Ascending aorta (tissue), 2 donors: Measurements from ENCODE around the gene ZNF655. TPM values are rescaled to one million over a fixed set of nuclear protein-coding genes. Genes with fewer than 3 reads are reported as not detected.

Experiments used
- DNase-seq, 2 donors: peaks; one replicate each; pipeline ENCODE4 v3.0.0-alpha.2; 2019; ENCODE audit warnings: low spot score in 2 of 2
- H3K27ac ChIP-seq, 2 donors: fragments of 200-600 bp; sonication (generic); one replicate each; pipeline ENCODE4 v1.5.1; 2016 to 2017; ENCODE audit warnings: mild to moderate bottlenecking in 1 of 2
- H3K27me3 ChIP-seq: fragments of 200-600 bp; sonication (generic); one replicate; pipeline ENCODE4 v1.5.1; 2017
- H3K36me3 ChIP-seq, 2 donors: fragments of 200-600 bp; sonication (generic); one replicate each; pipeline ENCODE4 v1.5.1; 2016
- H3K4me1 ChIP-seq, 2 donors: fragments of 200-600 bp; sonication (generic); one replicate each; pipeline ENCODE4 v1.5.1; 2016 to 2017; ENCODE audit warnings: mild to moderate bottlenecking in 1 of 2
- H3K4me3 ChIP-seq, 2 donors: fragments of 200-600 bp; sonication (generic); one replicate each; pipeline ENCODE4 v1.5.1; 2016 to 2017; ENCODE audit warnings: mild to moderate bottlenecking in 1 of 2
- H3K9me3 ChIP-seq, 2 donors: fragments of 200-600 bp; sonication (generic); one replicate each; pipeline ENCODE4 v1.5.1; 2016
- intact Hi-C: fragments of 100-400 bp; cut with DNase I; formaldehyde crosslinking; loops from one replicate; pipeline ENCODE4 v1.15.1; 2023
- total RNA-seq: library from RNA; depleted of rRNA; stranded (reverse); fragments of >200 nt; gene quantifications from one replicate; pipeline ENCODE4 v1.1.0, GENCODE V29; 2016
- TF ChIP-seq, protein P1 (sequence below), 3 experiments: fragments of 200-600 bp in 2 of 3; fragments of 450-650 bp in 1 of 3; sonication (generic) in 2 of 3; IDR thresholded peaks; one replicate each; pipeline ENCODE4 v1.5.1; 2016 to 2019; ENCODE audit warnings: antibody characterized with exemption in 3 of 3, mild to moderate bottlenecking in 1 of 3, moderate library complexity in 1 of 3

Gene ZNF655
- total RNA-seq, 1 donor from 2014 or later: 37.9 TPM

DNA sequence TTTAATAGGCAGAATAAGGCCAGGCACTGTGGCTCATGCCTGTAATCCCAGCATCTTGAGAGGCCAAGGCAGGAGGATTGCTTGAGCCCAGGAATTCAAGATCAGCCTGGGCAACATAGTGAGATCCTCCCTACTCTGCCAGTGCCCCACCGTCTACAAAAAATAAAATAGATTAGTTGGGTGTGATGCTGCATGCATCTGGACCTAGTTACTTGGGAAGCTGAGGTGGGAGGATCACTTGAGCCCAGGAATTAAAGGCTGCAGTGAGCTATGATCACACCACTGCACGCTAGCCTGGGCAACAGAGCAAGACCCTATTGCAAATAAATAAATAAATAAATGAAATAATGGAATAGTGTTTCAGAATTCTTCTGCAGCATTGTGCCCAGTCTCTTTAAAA lies 22.8 kb upstream of the ZNF655 start:
- no peaks in the 10 kb centered on the region for H3K27me3 ChIP-seq
- TF ChIP-seq, protein P1, sequence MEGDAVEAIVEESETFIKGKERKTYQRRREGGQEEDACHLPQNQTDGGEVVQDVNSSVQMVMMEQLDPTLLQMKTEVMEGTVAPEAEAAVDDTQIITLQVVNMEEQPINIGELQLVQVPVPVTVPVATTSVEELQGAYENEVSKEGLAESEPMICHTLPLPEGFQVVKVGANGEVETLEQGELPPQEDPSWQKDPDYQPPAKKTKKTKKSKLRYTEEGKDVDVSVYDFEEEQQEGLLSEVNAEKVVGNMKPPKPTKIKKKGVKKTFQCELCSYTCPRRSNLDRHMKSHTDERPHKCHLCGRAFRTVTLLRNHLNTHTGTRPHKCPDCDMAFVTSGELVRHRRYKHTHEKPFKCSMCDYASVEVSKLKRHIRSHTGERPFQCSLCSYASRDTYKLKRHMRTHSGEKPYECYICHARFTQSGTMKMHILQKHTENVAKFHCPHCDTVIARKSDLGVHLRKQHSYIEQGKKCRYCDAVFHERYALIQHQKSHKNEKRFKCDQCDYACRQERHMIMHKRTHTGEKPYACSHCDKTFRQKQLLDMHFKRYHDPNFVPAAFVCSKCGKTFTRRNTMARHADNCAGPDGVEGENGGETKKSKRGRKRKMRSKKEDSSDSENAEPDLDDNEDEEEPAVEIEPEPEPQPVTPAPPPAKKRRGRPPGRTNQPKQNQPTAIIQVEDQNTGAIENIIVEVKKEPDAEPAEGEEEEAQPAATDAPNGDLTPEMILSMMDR (IDR thresholded peaks at IDR 0.05): no peak
- peaks cover 39 to 71% of the 10 kb centered on the region in 2 donors for H3K9me3 ChIP-seq
- no peak overlapping the region for H3K27ac ChIP-seq
- no peaks in the 10 kb centered on the region for H3K4me1 ChIP-seq
- intact Hi-C loops: no loop called here
- no peak overlapping the region for H3K4me3 ChIP-seq
- H3K36me3 ChIP-seq: peaks cover 27 to 31% of the 10 kb centered on the region in 2 donors
- DNase-seq: no peak

GRCh38 chr7:99539213-99539811 lies 19.1 kb upstream of the ZNF655 start:
- Histone ChIP-seq H3K36me3 (peaks cover 0 to 4% of the 10 kb centered on the region in 2 donors), H3K9me3 (peaks cover 19 to 64% of the 10 kb centered on the region in 2 donors), H3K4me1 (no peaks in the 10 kb centered on the region), H3K4me3 (no peak overlapping the region), H3K27ac (no peak overlapping the region), H3K27me3 (no peaks in the 10 kb centered on the region)
- TF ChIP-seq, protein P1 (IDR thresholded peaks at IDR 0.05): no peak
- DNase-seq: no peak
- intact Hi-C loops: no loop called here

- H3K9me3 ChIP-seq: peaks cover 16 to 59% of the 10 kb centered on the region in 2 donors
- TF ChIP-seq, protein P1 (IDR thresholded peaks at IDR 0.05): no peak
- H3K4me3 ChIP-seq: no peak overlapping the region
- intact Hi-C loops: no loop called here
- no peak for DNase-seq
- H3K4me1 ChIP-seq: no peaks in the 10 kb centered on the region
- H3K36me3 ChIP-seq: peaks cover 0 to 4% of the 10 kb centered on the region in 2 donors
- no peak overlapping the region for H3K27ac ChIP-seq
- no peaks in the 10 kb centered on the region for H3K27me3 ChIP-seq
Observed at GRCh38 chr7:99540542-99540941, 17.9 kb upstream of the ZNF655 start.

DNA sequence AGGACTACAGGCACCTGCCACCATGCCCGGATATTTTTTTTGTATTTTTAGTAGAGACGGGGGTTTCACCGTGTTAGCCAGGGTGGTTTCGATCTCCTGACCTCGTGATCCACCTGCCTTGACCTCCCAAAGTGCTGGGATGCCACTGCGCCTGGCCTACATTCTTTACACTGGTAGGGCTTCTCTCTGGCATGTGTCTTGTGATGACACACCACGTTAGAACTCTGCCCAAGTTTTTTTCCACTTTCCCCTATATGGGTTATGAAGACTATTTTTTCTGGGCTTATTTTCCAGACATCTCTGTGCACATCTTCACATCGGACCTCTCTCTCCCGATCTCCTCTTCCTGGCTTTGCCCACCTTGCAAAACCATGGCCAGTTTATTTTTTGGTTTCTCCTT lies 17.2 kb upstream of the ZNF655 start:
- no peak for DNase-seq
- H3K27me3 ChIP-seq: no peaks in the 10 kb centered on the region
- no peaks in the 10 kb centered on the region for H3K4me1 ChIP-seq
- intact Hi-C loops: no loop called here
- H3K4me3 ChIP-seq: no peak overlapping the region
- H3K9me3 ChIP-seq: peaks cover 16 to 53% of the 10 kb centered on the region in 2 donors
- H3K27ac ChIP-seq: no peak overlapping the region
- TF ChIP-seq, protein P1 (IDR thresholded peaks at IDR 0.05): no peak
- H3K36me3 ChIP-seq: peaks cover 0 to 4% of the 10 kb centered on the region in 2 donors

GRCh38 chr7:99543081-99543671 lies 15.3 kb upstream of the ZNF655 start:
- H3K27me3 ChIP-seq: no peaks in the 10 kb centered on the region
- no peak for DNase-seq
- intact Hi-C loops: no loop called here
- H3K36me3 ChIP-seq: peaks cover 9 to 14% of the 10 kb centered on the region in 2 donors
- no peak overlapping the region for H3K4me3 ChIP-seq
- peaks cover 16 to 63% of the 10 kb centered on the region in 2 donors for H3K9me3 ChIP-seq
- TF ChIP-seq, protein P1 (IDR thresholded peaks at IDR 0.05): no peak
- H3K4me1 ChIP-seq: no peaks in the 10 kb centered on the region
- no peak overlapping the region for H3K27ac ChIP-seq
